ENCODE results near the gene TBCCD1.

DNA sequence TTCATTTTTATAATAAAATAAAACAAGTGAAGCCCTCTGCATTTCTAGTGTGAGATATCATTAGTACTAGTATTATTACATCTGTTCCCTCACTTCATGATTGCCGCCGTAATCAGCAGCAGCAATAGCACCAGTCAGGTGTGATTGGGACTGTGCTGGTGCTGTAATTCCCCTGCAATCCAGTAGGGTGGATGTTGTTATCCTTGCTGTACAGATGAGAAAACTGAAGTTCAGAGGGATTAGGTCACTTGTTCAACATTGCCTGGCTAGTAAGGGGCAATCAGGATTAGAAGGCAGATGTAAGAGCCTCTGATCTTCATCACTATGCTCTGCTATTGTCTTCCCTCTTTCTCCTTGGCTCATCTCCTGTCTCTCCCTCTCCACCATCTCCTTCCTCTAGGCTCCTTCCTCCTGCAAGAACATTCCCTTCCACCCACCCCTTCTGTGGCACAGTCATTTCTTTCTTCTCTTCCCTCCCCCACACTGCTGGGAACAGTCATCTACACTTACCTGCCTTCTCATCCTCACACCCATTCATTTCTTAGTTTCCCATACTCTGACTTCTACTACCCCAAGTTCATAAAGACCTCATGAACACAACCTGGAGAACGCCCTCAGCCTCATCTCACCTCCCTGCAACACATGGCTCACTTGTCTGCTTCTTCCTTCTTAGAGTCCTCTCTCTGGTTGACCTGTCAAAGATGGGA lies 52.7 kb downstream of the TBCCD1 start:
- TF ChIP-seq, protein P1, sequence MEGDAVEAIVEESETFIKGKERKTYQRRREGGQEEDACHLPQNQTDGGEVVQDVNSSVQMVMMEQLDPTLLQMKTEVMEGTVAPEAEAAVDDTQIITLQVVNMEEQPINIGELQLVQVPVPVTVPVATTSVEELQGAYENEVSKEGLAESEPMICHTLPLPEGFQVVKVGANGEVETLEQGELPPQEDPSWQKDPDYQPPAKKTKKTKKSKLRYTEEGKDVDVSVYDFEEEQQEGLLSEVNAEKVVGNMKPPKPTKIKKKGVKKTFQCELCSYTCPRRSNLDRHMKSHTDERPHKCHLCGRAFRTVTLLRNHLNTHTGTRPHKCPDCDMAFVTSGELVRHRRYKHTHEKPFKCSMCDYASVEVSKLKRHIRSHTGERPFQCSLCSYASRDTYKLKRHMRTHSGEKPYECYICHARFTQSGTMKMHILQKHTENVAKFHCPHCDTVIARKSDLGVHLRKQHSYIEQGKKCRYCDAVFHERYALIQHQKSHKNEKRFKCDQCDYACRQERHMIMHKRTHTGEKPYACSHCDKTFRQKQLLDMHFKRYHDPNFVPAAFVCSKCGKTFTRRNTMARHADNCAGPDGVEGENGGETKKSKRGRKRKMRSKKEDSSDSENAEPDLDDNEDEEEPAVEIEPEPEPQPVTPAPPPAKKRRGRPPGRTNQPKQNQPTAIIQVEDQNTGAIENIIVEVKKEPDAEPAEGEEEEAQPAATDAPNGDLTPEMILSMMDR (IDR thresholded peaks at IDR 0.05; ENCODE audit: borderline replicate concordance, extremely low read depth, low read length, poor library complexity, severe bottlenecking): peak; percentile 53
- no peak for TF ChIP-seq EZH2 (IDR thresholded peaks at IDR 0.05; ENCODE audit: borderline replicate concordance, low read depth, low read length, severe bottlenecking)
